K562 (cell line): ENCODE results near the gene CFAP69. TPM values are rescaled to one million over a fixed set of nuclear protein-coding genes. Genes with fewer than 3 reads are reported as not detected.
"Not testable (repeated sequence)": the region's sequence is repeated elsewhere in the genome, so short reads cannot be mapped to it uniquely, and the experiment has no call there.

Experiments
- ATAC-seq: fragments of 200-7000 bp; cut with Tn5 transposase; 3 replicates; pipeline ENCODE4 v1.9.1; 2020; ENCODE audit warnings: moderate library complexity
- BruUV-seq: library from RNA; stranded (reverse); fragments of 400-500 nt; replicated peaks from 2 replicates; lab custom pipeline; 2021; lab: Mats Ljungman, UMichigan
- CTCF ChIA-PET: fragments of 300-600 bp; formaldehyde crosslinking; extraction: SDS; loops from one replicate; lab custom pipeline; 2021; ENCODE audit warnings: low intra/inter-chr PET ratio; lab: Yijun Ruan, JAX
- POLR2A ChIA-PET: fragments of 300-600, 350-650 bp; sonication (Branson Sonifier 250); formaldehyde crosslinking; extraction: SDS; loops from one replicate; lab custom pipeline; 2021; ENCODE audit warnings: antibody characterized with exemption, inconsistent platforms; lab: Yijun Ruan, JAX
- DNase-seq, 4 experiments: peaks; one replicate each; pipeline versions ENCODE4 v3.0.0 to v3.0.0-alpha.2; 2011 to 2018; ENCODE audit warnings: low spot score in 3 of 4, mixed read lengths in 3 of 4; ENCODE audit errors: extremely low read depth in 1 of 4
- FAIRE-seq: peaks from 2 replicates; lab custom pipeline; 2011; peaks lifted over from hg19 to GRCh38; lab: Jason Lieb, UNC
- H2AFZ ChIP-seq: 2 replicates; pipeline ENCODE4 v1.6.0; 2011; ENCODE audit warnings: low read depth, low read length, control low read depth, inconsistent platforms
- H3K27ac ChIP-seq: fragments of 200-600 bp; 3 replicates; pipeline ENCODE4 v1.8.0; 2011; ENCODE audit warnings: low read depth, mild to moderate bottlenecking, control low read depth, inconsistent platforms, low read length, moderate library complexity, mixed read lengths; ENCODE audit errors: extremely low read depth
- H3K27me3 ChIP-seq, 2 experiments: fragments of 300-600 bp in 1 of 2; 2 replicates in 1 of 2; 3 replicates in 1 of 2; pipeline versions ENCODE4 v1.6.0 to v1.8.0; 2011; ENCODE audit warnings: inconsistent platforms in 2 of 2, low read length in 2 of 2, mild to moderate bottlenecking in 1 of 2, mixed read lengths in 1 of 2, moderate library complexity in 1 of 2; ENCODE audit not compliant: control insufficient read depth in 2 of 2, insufficient read depth in 2 of 2
- H3K36me3 ChIP-seq: fragments of 300-600 bp; 3 replicates; pipeline ENCODE4 v1.8.0; 2011; ENCODE audit warnings: mild to moderate bottlenecking, low read length, inconsistent platforms; ENCODE audit not compliant: control insufficient read depth, insufficient read depth
- H3K4me1 ChIP-seq, 2 experiments: fragments of 200-600 bp in 1 of 2; replicated peaks in 1 of 2; 2 replicates in 1 of 2; 3 replicates in 1 of 2; pipeline versions ENCODE4 v1.5.1 to v1.8.0; 2011; ENCODE audit warnings: inconsistent platforms in 2 of 2, low read length in 2 of 2, mild to moderate bottlenecking in 1 of 2, mixed read lengths in 1 of 2, moderate library complexity in 1 of 2; ENCODE audit not compliant: control insufficient read depth in 2 of 2, insufficient read depth in 2 of 2
- H3K4me2 ChIP-seq: 2 replicates; pipeline ENCODE4 v1.6.1; 2011; ENCODE audit warnings: low read length, control low read depth, inconsistent platforms, mixed read lengths; ENCODE audit not compliant: insufficient read depth
- H3K4me3 ChIP-seq: fragments of 200-600 bp; sonication (generic), shearing (Covaris generic); 2 replicates; pipeline ENCODE4 v1.5.1; 2016; ENCODE audit warnings: control low read depth, inconsistent platforms
- H3K79me2 ChIP-seq: fragments of 200-600 bp; 3 replicates; pipeline ENCODE4 v1.8.0; 2011; ENCODE audit warnings: low read length, inconsistent platforms; ENCODE audit not compliant: control insufficient read depth, insufficient read depth
- H3K9ac ChIP-seq, 2 experiments: 2 replicates each; pipeline versions ENCODE4 v1.6.0 to v1.6.1; 2011; ENCODE audit warnings: low read depth in 2 of 2, low read length in 2 of 2, control low read depth in 1 of 2, inconsistent platforms in 1 of 2, mild to moderate bottlenecking in 1 of 2, mixed read lengths in 1 of 2; ENCODE audit not compliant: insufficient read depth in 1 of 2
- H3K9me1 ChIP-seq: one replicate; pipeline ENCODE4 v1.6.0; 2011; ENCODE audit warnings: inconsistent platforms, mild to moderate bottlenecking, low read length, moderate library complexity; ENCODE audit not compliant: control insufficient read depth, insufficient read depth
- H3K9me3 ChIP-seq: replicated peaks from 2 replicates; pipeline ENCODE4 v1.5.1; 2011; ENCODE audit warnings: low read depth, low read length, inconsistent platforms; ENCODE audit not compliant: control insufficient read depth, insufficient read depth
- H4K20me1 ChIP-seq: replicated peaks from 2 replicates; pipeline ENCODE4 v1.6.1; 2011; ENCODE audit warnings: low read length, inconsistent platforms, mixed read lengths; ENCODE audit not compliant: control insufficient read depth, insufficient read depth
- ELF4 ChIP-seq: fragments of 450-650 bp; formaldehyde crosslinking; IDR thresholded peaks from 2 replicates; pipeline ENCODE4 v1.4.0; 2022; ENCODE audit warnings: missing genetic modification characterization
- MCM2 ChIP-seq: fragments of 450-650 bp; IDR thresholded peaks from 2 replicates; pipeline ENCODE4 v1.6.1; 2017; ENCODE audit warnings: low read depth, mild to moderate bottlenecking
- NFYB ChIP-seq: IDR thresholded peaks from 2 replicates; pipeline ENCODE4 v1.6.1; 2011; ENCODE audit warnings: mild to moderate bottlenecking, moderate library complexity; ENCODE audit not compliant: insufficient read length; ENCODE audit errors: extremely low read depth
- POLR2AphosphoS5 ChIP-seq: IDR thresholded peaks from 2 replicates; pipeline ENCODE4 v1.6.1; 2011; ENCODE audit warnings: mild to moderate bottlenecking, low read depth, low read length, moderate library complexity; ENCODE audit not compliant: control insufficient read depth, insufficient read depth
- TAF9B ChIP-seq: fragments of 450-650 bp; IDR thresholded peaks from 2 replicates; pipeline ENCODE4 v1.6.1; 2018; ENCODE audit warnings: mild to moderate bottlenecking; ENCODE audit not compliant: partially characterized antibody
- THAP7 ChIP-seq: fragments of 250-450 bp; sonication (Bioruptor Pico); IDR thresholded peaks from 2 replicates; pipeline ENCODE4 v1.5.0; 2021
- WGBS: fragments of 100-300 bp; shearing (Covaris generic); methylation state at CpG from one replicate; pipeline ENCODE4 v1.1.6; 2016; ENCODE audit warnings: low coverage, mixed read lengths; ENCODE audit not compliant: insufficient coverage; ENCODE audit errors: missing lambda C conversion rate; 5-methylcytosine and 5-hydroxymethylcytosine counted together
- in situ Hi-C: fragments of 300-500 bp; cut with MboI; formaldehyde crosslinking; loops from 4 replicates; pipeline ENCODE4 v1.15.0; 2018; ENCODE audit warnings: inconsistent platforms, mixed read lengths
- intact Hi-C: fragments of 100-400 bp; cut with micrococcal nuclease; formaldehyde crosslinking; loops from 2 replicates; pipeline ENCODE4 v1.14.2; 2022
- polyA plus RNA-seq, 8 experiments: library from polyadenylated mRNA; depleted of rRNA in 4 of 8; stranded (reverse) in 5 of 8; unstranded in 3 of 8; fragments of >200 nt; fragmentation: Nextera tagmentation in 2 of 8; fragmentation: Illumina TruSeq in 1 of 8; extraction: Ambion mirVana in 2 of 8; extraction: Trizol in 1 of 8; gene quantifications; 2 replicates each; pipeline versions ENCODE4 v1.2.1 to v1.2.3, GENCODE V29; 2011 to 2014; ENCODE audit warnings: inconsistent platforms in 1 of 8, missing spikeins in 1 of 8
- total RNA-seq, 7 experiments: library from RNA; depleted of rRNA in 6 of 7; stranded (reverse); fragments of >200 nt in 6 of 7; fragmentation: Illumina TruSeq in 2 of 7; extraction: Trizol in 2 of 7; gene quantifications; 2 replicates each; pipeline versions ENCODE4 v1.2.1 to v1.2.3, GENCODE V29; 2011 to 2021; ENCODE audit warnings: low replicate concordance in 1 of 7
- TF ChIP-seq, protein P1 (sequence below), 2 experiments: fragments of 450-650 bp; formaldehyde crosslinking in 1 of 2; IDR thresholded peaks; 2 replicates each; pipeline versions ENCODE4 v1.4.0 to v1.6.1; 2014 to 2020; ENCODE audit warnings: mild to moderate bottlenecking in 2 of 2, borderline replicate concordance in 1 of 2, low read depth in 1 of 2

CFAP69 gene
- total and polyA plus RNA-seq, 9 of the 15 experiments (the other 6 are each of a cell fraction or from before 2014, with no cell fraction given): 0.24 to 5.1 (median 1.7) TPM

DNA sequence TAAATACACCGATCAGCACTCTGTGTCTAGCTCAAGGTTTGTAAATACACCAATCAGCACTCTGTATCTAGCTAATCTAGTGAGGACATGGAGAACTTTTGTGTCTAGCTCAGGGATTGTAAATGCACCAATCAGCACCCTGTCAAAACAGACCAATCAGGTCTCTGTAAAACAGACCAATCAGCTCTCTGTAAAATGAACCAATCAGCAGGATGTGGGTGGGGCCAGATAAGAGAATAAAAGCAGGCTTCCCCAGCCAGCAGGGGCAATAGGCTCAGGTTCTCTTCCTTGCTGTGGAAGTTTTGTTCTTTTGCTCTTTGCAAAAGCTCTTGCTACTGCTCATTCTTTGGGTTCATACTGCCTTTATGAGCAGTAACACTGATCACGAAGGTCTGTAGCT, 90.0 kb downstream of the CFAP69 start:
- BruUV-seq, H3K9me3 ChIP-seq, in situ Hi-C loops: not testable (repeated sequence)

DNA sequence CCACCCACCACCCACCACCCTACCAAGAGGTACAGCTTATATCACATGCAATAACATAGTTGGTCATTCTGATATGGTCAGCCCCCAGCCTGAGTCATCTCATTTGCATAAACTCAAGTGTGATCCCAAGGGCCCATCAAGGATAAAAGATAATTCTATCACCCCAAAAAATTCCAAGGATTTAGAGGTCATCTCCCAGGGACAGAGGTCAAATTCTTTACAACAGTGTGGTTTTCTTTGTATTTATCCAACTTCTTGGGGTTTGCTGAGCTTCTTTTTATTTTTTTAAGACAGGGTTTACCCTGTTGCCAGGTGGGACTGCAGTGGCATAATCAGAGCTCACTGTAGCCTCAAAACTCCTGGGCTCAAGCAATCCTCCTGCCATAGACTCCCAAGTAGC, 92.1 kb downstream of the CFAP69 start:
- ChIA-PET POLR2A (interaction anchor here (0.7 to 1.0 kb wide), 2 partner anchors 8 to 41 kb away, joined by 4 to 6 read pairs; no protein-coding TSS in a partner anchor), CTCF (no interaction called here)
- H3K27me3 ChIP-seq: no peaks in the 10 kb centered on the region
- H3K9me3 ChIP-seq: no peaks in the 10 kb centered on the region
- no peak overlapping the region for H3K4me3 ChIP-seq
- no TSS peak for BruUV-seq
- DNase-seq (no peak), ATAC-seq (no peak), FAIRE-seq (no peak)
- in situ Hi-C loops (no loop called here), intact Hi-C loops (no loop called here)
- H4K20me1 ChIP-seq: no peaks in the 10 kb centered on the region
- H2AFZ ChIP-seq: no peak overlapping the region
- no peaks in the 10 kb centered on the region for H3K9me1 ChIP-seq
- H3K4me1 ChIP-seq: no peaks in the 10 kb centered on the region; a peak in 2 of 5 replicates
- no peak overlapping the region for H3K9ac ChIP-seq
- H3K4me2 ChIP-seq: no peak overlapping the region
- H3K79me2 ChIP-seq: no peaks in the 10 kb centered on the region
- no peak overlapping the region for H3K27ac ChIP-seq
- H3K36me3 ChIP-seq: no peaks in the 10 kb centered on the region
- TF ChIP-seq THAP7 (CRISPR knock-in tag): no peak
- no peak for TF ChIP-seq TAF9B
- TF ChIP-seq MCM2: no peak
- no peak for TF ChIP-seq ELF4
- TF ChIP-seq, protein P1, sequence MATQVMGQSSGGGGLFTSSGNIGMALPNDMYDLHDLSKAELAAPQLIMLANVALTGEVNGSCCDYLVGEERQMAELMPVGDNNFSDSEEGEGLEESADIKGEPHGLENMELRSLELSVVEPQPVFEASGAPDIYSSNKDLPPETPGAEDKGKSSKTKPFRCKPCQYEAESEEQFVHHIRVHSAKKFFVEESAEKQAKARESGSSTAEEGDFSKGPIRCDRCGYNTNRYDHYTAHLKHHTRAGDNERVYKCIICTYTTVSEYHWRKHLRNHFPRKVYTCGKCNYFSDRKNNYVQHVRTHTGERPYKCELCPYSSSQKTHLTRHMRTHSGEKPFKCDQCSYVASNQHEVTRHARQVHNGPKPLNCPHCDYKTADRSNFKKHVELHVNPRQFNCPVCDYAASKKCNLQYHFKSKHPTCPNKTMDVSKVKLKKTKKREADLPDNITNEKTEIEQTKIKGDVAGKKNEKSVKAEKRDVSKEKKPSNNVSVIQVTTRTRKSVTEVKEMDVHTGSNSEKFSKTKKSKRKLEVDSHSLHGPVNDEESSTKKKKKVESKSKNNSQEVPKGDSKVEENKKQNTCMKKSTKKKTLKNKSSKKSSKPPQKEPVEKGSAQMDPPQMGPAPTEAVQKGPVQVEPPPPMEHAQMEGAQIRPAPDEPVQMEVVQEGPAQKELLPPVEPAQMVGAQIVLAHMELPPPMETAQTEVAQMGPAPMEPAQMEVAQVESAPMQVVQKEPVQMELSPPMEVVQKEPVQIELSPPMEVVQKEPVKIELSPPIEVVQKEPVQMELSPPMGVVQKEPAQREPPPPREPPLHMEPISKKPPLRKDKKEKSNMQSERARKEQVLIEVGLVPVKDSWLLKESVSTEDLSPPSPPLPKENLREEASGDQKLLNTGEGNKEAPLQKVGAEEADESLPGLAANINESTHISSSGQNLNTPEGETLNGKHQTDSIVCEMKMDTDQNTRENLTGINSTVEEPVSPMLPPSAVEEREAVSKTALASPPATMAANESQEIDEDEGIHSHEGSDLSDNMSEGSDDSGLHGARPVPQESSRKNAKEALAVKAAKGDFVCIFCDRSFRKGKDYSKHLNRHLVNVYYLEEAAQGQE (IDR thresholded peaks at IDR 0.05; ENCODE audit: borderline replicate concordance): no peak
- TF ChIP-seq, protein P1 (CRISPR knock-in tag; IDR thresholded peaks at IDR 0.05; ENCODE audit: low read depth): no peak
- TF ChIP-seq POLR2AphosphoS5: no peak

More for the DNA sequence above, 90.0 kb downstream of the CFAP69 start:
- intact Hi-C loops, H2AFZ ChIP-seq, H3K4me3 ChIP-seq, H4K20me1 ChIP-seq, H3K36me3 ChIP-seq, H3K4me2 ChIP-seq, CTCF ChIA-PET, DNase-seq, POLR2A ChIA-PET, H3K9ac ChIP-seq, H3K27ac ChIP-seq, H3K27me3 ChIP-seq, H3K4me1 ChIP-seq, H3K79me2 ChIP-seq, H3K9me1 ChIP-seq: not testable (repeated sequence)
- WGBS: 47% methylated on average over 2 of the region's 2 CpGs
- peak; percentile 55 for TF ChIP-seq NFYB
- peak; percentile 35 for FAIRE-seq
- peak; percentile 19; the same call in 1 of the 3 replicates for ATAC-seq
